GM21360 (cell line): ENCODE results near the gene UMODL1.

ENCODE experiments used
- ATAC-seq: cut with Tn5 transposase; IDR thresholded peaks from one replicate; pipeline ENCODE4 v1.9.1; 2021; ENCODE audit warnings: mild to moderate bottlenecking, moderate library complexity; ENCODE audit not compliant: unreplicated experiment

UMODL1 gene

DNA sequence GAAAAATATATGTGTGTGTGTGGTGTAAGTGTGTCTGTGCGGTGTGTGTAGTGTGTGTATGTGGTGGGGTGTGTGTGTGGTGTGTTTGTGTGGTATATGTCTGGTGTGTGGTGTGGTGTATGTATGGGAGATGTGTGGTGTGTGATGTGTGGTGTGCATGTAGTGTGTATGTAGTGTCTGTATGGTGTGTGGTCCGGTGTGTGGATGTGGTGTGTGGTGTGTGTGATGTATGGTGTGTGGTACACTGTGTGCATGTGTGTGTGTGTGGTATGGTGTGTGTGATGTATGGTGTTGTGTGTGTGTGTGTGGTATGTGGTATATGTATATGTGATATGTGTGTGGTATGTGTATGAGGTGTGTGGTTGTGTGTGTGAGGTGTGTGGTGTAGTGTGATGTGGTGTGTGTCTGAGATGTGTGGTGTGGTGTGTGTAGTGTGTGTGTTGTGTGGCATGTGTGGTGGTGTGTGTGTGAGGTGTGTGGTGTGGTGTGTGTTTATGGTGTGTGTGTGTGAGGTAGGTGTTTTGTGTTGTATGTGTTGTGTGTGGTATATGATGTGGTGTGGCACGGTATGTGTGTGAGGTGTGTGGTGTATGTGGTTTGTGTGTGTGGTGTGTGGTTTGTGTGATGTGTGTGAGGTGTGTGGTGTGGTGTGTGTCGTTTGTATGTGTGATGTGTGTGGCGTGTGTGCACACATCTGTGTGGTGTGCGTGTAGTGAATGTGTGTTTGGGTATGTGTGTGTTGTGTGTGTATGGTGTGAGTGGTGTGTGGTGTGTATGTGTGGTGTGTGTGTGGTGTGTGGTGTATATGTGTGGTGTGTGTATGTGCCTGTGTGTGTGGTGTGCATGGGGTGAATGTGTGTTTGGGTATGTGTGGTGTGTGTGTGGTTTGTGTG is 112.5 kb downstream of the UMODL1 start:
- ATAC-seq: no peak

- no peak for ATAC-seq
Measured at GRCh38 chr21:42186591-42186990, 115.5 kb downstream of the UMODL1 start.

- ATAC-seq: peak; percentile 92
Measured at GRCh38 chr21:42187976-42188653, 117.0 kb downstream of the UMODL1 start.

GRCh38 chr21:42188663-42189062 is 117.5 kb downstream of the UMODL1 start:
- no peak for ATAC-seq

GRCh38 chr21:42189431-42189830 is 118.3 kb downstream of the UMODL1 start:
- no peak for ATAC-seq

DNA sequence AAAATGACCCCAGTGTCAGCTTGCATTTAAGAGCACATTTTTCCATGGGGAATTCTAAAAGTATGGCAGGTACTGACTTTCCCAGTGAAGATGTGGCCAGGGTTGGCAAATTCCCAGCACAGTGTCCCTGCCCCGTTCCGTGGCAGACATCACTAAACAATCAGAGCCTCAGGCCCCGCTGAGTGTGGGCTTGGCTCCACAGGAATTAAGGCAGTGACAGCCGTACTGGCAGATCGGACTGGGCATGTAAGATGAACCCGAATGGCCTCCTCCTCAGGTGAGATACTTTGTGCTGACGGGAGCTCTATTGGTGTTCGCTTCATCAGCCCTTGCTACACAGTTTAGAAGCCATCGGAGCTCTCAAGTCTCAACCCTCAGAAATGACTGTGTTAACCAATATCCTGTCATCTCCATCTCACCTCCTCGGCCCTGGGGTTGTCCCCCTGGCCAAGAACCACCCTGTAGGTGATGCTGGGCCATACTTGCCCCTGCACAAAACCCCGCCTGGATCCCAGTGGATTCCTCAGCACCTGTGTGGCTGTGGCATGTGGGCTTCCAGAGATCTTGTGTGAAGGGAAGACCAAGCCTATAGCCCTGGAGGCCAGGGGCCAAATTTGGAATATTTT is 118.9 kb downstream of the UMODL1 start:
- no peak for ATAC-seq

DNA sequence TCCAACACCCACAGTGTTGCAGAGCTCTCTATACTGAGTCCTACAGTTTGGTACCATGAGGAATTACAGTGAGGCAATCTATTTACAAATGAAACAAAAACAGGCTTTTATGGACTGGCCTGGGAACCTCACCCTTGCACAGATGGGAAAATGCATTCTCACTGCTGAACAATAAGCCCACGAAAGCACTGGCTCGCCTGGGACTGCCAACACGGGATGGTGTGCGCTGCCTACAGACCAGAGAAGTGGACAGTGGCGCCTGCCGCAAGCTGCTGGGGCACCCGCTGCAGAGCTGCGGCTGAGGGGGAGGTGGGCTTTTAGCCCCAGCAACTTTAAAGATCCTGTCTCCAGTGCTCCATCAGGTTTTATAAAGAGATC is 119.4 kb downstream of the UMODL1 start:
- ATAC-seq: no peak

DNA sequence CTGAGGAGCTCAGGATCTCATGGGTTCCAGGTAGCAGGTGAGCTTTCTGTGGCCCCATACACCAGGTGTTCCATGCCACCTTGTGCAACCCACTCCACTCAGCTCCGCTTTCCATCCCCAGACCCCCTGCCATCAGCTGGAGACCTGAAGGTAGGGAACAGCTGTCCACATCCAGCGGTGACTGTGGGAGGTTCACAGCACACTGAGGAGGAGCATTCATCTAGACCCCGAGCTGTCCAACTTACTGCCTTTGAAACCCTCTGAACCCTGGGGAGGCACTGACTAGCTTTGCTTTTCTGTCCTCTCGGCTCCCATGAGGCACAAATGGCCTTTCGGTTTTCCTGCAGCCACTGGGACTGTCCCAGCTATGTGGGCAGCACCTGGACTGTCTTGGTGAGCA is 119.9 kb downstream of the UMODL1 start:
- ATAC-seq: no peak

GRCh38 chr21:42191696-42192595 is 120.8 kb downstream of the UMODL1 start:
- ATAC-seq: no peak
